ENCODE measurements around the gene OR12D1. TPM values are rescaled to one million over a fixed set of nuclear protein-coding genes. Genes with fewer than 3 reads are reported as not detected.

The OR12D1 gene
- total RNA-seq, 2 experiments from 2014 or later: not detected

Other genes starting within 250 kb of the OR12D1 start
- gene OR2J2, start 244.0 kb upstream of the OR12D1 start, total RNA-seq: not detected
- gene OR14J1, start 113.2 kb upstream of the OR12D1 start, total RNA-seq: not detected
- not detected for gene OR5V1, start 46.1 kb upstream of the OR12D1 start, total RNA-seq
- gene OR12D3, start 39.6 kb upstream of the OR12D1 start, total RNA-seq: not detected
- gene OR12D2, start 19.3 kb upstream of the OR12D1 start, total RNA-seq: not detected
- gene OR10C1, start 24.4 kb downstream of the OR12D1 start, total RNA-seq: not detected
- gene OR11A1, start 42.1 kb downstream of the OR12D1 start, total RNA-seq: not detected
- not detected for gene OR2H1, start 42.2 kb downstream of the OR12D1 start, total RNA-seq
- not detected for gene MAS1L, start 73.0 kb downstream of the OR12D1 start, total RNA-seq
- gene UBD, start 144.8 kb downstream of the OR12D1 start, total RNA-seq: under 1 TPM; 0.59 to 0.70 TPM
- not detected for gene OR2H2, start 170.2 kb downstream of the OR12D1 start, total RNA-seq
- gene GABBR1, start 218.3 kb downstream of the OR12D1 start, total RNA-seq: 10 to 100 TPM; 21.1 to 23.5 TPM
- gene MOG, start 242.2 kb downstream of the OR12D1 start, total RNA-seq: not detected

All from activated CD4-positive, alpha-beta memory T cell treated with anti-CD3 and anti-CD28 coated beads for 36 hours (primary cell).